SU-DHL-6 (cell line): Measurements from ENCODE around the gene LRRC40.
A peak's percentile ranks its signal among the peaks of the same experiment; 100 is the strongest.

Source experiments
- H2AFZ ChIP-seq: fragments of 200-600 bp; sonication (generic); 2 replicates; pipeline ENCODE4 v1.6.1; 2014; ENCODE audit warnings: low read depth, mild to moderate bottlenecking, moderate library complexity, mixed read lengths, antibody characterized with exemption, low read length; ENCODE audit not compliant: severe bottlenecking
- H3F3A ChIP-seq: fragments of 200-600 bp; shearing (Covaris generic); 2 replicates; pipeline ENCODE4 v1.6.0; 2016; ENCODE audit warnings: antibody characterized with exemption, mild to moderate bottlenecking; ENCODE audit not compliant: insufficient read depth
- H3K27ac ChIP-seq: fragments of 200-600 bp; sonication (generic); 2 replicates; pipeline ENCODE4 v1.5.1; 2016; ENCODE audit warnings: low read depth, mild to moderate bottlenecking, low read length, moderate library complexity, mixed read lengths
- H3K27me3 ChIP-seq: fragments of 200-600 bp; sonication (generic), shearing (Covaris generic); 2 replicates; pipeline ENCODE4 v1.6.0; 2014; ENCODE audit warnings: mild to moderate bottlenecking, low read length
- H3K36me3 ChIP-seq: fragments of 200-600 bp; sonication (generic); 2 replicates; pipeline ENCODE4 v1.6.1; 2014; ENCODE audit warnings: mild to moderate bottlenecking, low read length, mixed read lengths
- H3K4me2 ChIP-seq: fragments of 300-600, 200-600 bp; shearing (Covaris generic), sonication (generic); 2 replicates; pipeline ENCODE4 v1.6.0; 2014; ENCODE audit warnings: low read length, low read depth, mild to moderate bottlenecking; ENCODE audit not compliant: poor library complexity, severe bottlenecking
- H3K4me3 ChIP-seq: fragments of 200-600 bp; sonication (generic); 2 replicates; pipeline ENCODE4 v1.5.1; 2014; ENCODE audit warnings: antibody characterized with exemption, low read length, mild to moderate bottlenecking, mixed read lengths; ENCODE audit not compliant: insufficient read depth, poor library complexity, severe bottlenecking
- H3K79me2 ChIP-seq: fragments of 200-600 bp; sonication (generic); 2 replicates; pipeline ENCODE4 v1.6.1; 2014; ENCODE audit warnings: mild to moderate bottlenecking, low read length, moderate library complexity; ENCODE audit not compliant: insufficient read depth
- H3K9ac ChIP-seq: fragments of 200-600 bp; sonication (generic); 2 replicates; pipeline ENCODE4 v1.7.0; 2014; ENCODE audit warnings: mild to moderate bottlenecking, low read length
- H3K9me2 ChIP-seq: fragments of 200-600 bp; sonication (generic); replicated peaks from 2 replicates; pipeline ENCODE4 v1.6.1; 2014; ENCODE audit warnings: low read length; ENCODE audit not compliant: insufficient read depth
- H3K9me3 ChIP-seq: fragments of 200-600 bp; sonication (generic); 2 replicates; pipeline ENCODE4 v1.6.1; 2014; ENCODE audit warnings: low read length, mixed read lengths; ENCODE audit not compliant: insufficient read depth
- H4K20me1 ChIP-seq: fragments of 200-600 bp; sonication (generic); 2 replicates; pipeline ENCODE4 v1.6.1; 2014; ENCODE audit warnings: low read depth, mild to moderate bottlenecking, antibody characterized with exemption, low read length, moderate library complexity, mixed read lengths
- CTCF ChIP-seq: fragments of 200-600 bp; sonication (generic); IDR thresholded peaks from one replicate; pipeline ENCODE4 v1.5.1; 2017; ENCODE audit warnings: antibody characterized with exemption, mild to moderate bottlenecking, low read length, moderate library complexity; ENCODE audit not compliant: insufficient read depth, poor library complexity, severe bottlenecking
- EZH2phosphoT487 ChIP-seq: fragments of 200-600 bp; sonication (generic), shearing (Covaris generic); conservative IDR thresholded peaks from 2 replicates; pipeline ENCODE4 v1.6.1; 2018; ENCODE audit warnings: mild to moderate bottlenecking, antibody characterized with exemption, low read length, moderate library complexity, mixed read lengths

Gene LRRC40

GRCh38 chr1:70205434-70206118 is at the start of gene LRRC40:
TSS of gene LRRC40 (minus strand) at chr1:70205579. CDS start at chr1:70205540, 39 bp downstream.
- no peak for TF ChIP-seq EZH2phosphoT487
- no peak for TF ChIP-seq CTCF
- Histone ChIP-seq H3K4me3 (peak within 1 kb of the TSS; percentile 99), H3K9ac (peak within 1 kb of the TSS; percentile 83), H3K9me2 (no peaks in the 10 kb centered on the region), H3K27me3 (no peaks in the 10 kb centered on the region), H3K36me3 (peaks cover 7% of the 10 kb centered on the region), H3F3A (peaks cover 12% of the 10 kb centered on the region), H3K79me2 (peaks cover 99% of the 10 kb centered on the region), H3K4me2 (peak within 1 kb of the TSS; percentile 96), H2AFZ (peak within 1 kb of the TSS; percentile 83), H4K20me1 (no peaks in the 10 kb centered on the region), H3K27ac (peak within 1 kb of the TSS; percentile 78), H3K9me3 (no peaks in the 10 kb centered on the region)

GRCh38 chr1:70248729-70249128 is 43.4 kb upstream of the LRRC40 start:
- H3F3A ChIP-seq: peaks cover 45% of the 10 kb centered on the region
- TF ChIP-seq EZH2phosphoT487: no peak
- no peak for TF ChIP-seq CTCF
- H3K4me3 ChIP-seq: no peak overlapping the region
- H2AFZ ChIP-seq: no peak overlapping the region
- no peaks in the 10 kb centered on the region for H3K79me2 ChIP-seq
- no peaks in the 10 kb centered on the region for H3K9me2 ChIP-seq
- H3K9me3 ChIP-seq: no peaks in the 10 kb centered on the region
- no peak overlapping the region for H3K4me2 ChIP-seq
- H4K20me1 ChIP-seq: no peaks in the 10 kb centered on the region
- H3K27ac ChIP-seq: no peak overlapping the region
- H3K36me3 ChIP-seq: peaks cover 89% of the 10 kb centered on the region
- no peaks in the 10 kb centered on the region for H3K27me3 ChIP-seq
- H3K9ac ChIP-seq: no peak overlapping the region

- no peaks in the 10 kb centered on the region for H3K9me2 ChIP-seq
- H3K27me3 ChIP-seq: no peaks in the 10 kb centered on the region
- H3K27ac ChIP-seq: no peak overlapping the region
- no peaks in the 10 kb centered on the region for H3K79me2 ChIP-seq
- H3K36me3 ChIP-seq: peaks cover 95% of the 10 kb centered on the region
- H3K9ac ChIP-seq: no peak overlapping the region
- no peaks in the 10 kb centered on the region for H3K9me3 ChIP-seq
- no peaks in the 10 kb centered on the region for H4K20me1 ChIP-seq
- peaks cover 38% of the 10 kb centered on the region for H3F3A ChIP-seq
- TF ChIP-seq CTCF (no peak), EZH2phosphoT487 (no peak)
- H3K4me2 ChIP-seq: no peak overlapping the region
- no peak overlapping the region for H2AFZ ChIP-seq
- H3K4me3 ChIP-seq: no peak overlapping the region
Observed at GRCh38 chr1:70247768-70248167, 42.4 kb upstream of the LRRC40 start.
